Lower leg skin (tissue), 3 donors: ENCODE data around the gene HOXC9.

Experiments
- CTCF ChIP-seq, 3 donors: fragments of 450-650 bp; IDR thresholded peaks; one replicate each; pipeline ENCODE4 v1.5.1; 2016; ENCODE audit warnings: antibody characterized with exemption in 3 of 3, mild to moderate bottlenecking in 3 of 3, moderate library complexity in 2 of 3
- POLR2A ChIP-seq, 2 donors: fragments of 450-650 bp; IDR thresholded peaks; one replicate each; pipeline ENCODE4 v1.6.1; 2016 to 2017; ENCODE audit warnings: antibody characterized with exemption in 2 of 2, mild to moderate bottlenecking in 1 of 2, moderate library complexity in 1 of 2

- no peak for TF ChIP-seq CTCF (IDR thresholded peaks at IDR 0.05)
- TF ChIP-seq POLR2A (IDR thresholded peaks at IDR 0.05), result no peak
Measured at GRCh38 chr12:54016478-54016964, 16.6 kb downstream of the HOXC9 start.
